Caco-2 (cell line): Measurements from ENCODE around the gene AKAP1. TPM values are rescaled to one million over a fixed set of nuclear protein-coding genes. Genes with fewer than 3 reads are reported as not detected.

Experiments
- BruUV-seq: library from RNA; stranded (reverse); fragments of 400-500 nt; replicated peaks from 2 replicates; lab custom pipeline; 2021; lab: Mats Ljungman, UMichigan
- CTCF ChIA-PET: fragments of 300-600 bp; sonication (Branson Sonifier 250); formaldehyde crosslinking; loops from one replicate; lab custom pipeline; 2022; ENCODE audit warnings: antibody characterized with exemption; lab: Charles Lee
- POLR2A ChIA-PET: fragments of 300-600 bp; sonication (Branson Sonifier 250); formaldehyde crosslinking; loops from one replicate; lab custom pipeline; 2022; ENCODE audit warnings: antibody characterized with exemption; lab: Charles Lee
- DNase-seq, 2 experiments: peaks; one replicate each; pipeline versions ENCODE4 v3.0.0 to v3.0.0-alpha.2; 2020 to 2022
- H3K27me3 ChIP-seq: replicated peaks from 2 replicates; pipeline ENCODE4 v1.6.0; 2011; ENCODE audit warnings: low read length; ENCODE audit not compliant: control insufficient read depth, insufficient read depth
- H3K36me3 ChIP-seq: 2 replicates; pipeline ENCODE4 v1.5.1; 2011; ENCODE audit warnings: low read length; ENCODE audit not compliant: control insufficient read depth, insufficient read depth
- H3K4me1 ChIP-seq: fragments of 250-450 bp; sonication (Bioruptor Pico); 2 replicates; pipeline ENCODE4 v1.5.1; 2020; ENCODE audit warnings: mild to moderate bottlenecking
- H3K4me3 ChIP-seq: 2 replicates; pipeline ENCODE4 v1.5.1; 2011; ENCODE audit warnings: low read depth, mild to moderate bottlenecking, control low read depth, low read length
- H3K9me3 ChIP-seq: fragments of 250-450 bp; sonication (Bioruptor Pico); 2 replicates; pipeline ENCODE4 v1.5.1; 2020; ENCODE audit warnings: mild to moderate bottlenecking, moderate library complexity
- H3K27ac Mint-ChIP-seq: one replicate; pipeline ENCODE4 v1.8.0; 2022; ENCODE audit warnings: mixed read lengths; ENCODE audit not compliant: unreplicated experiment
- H3K27me3 Mint-ChIP-seq: one replicate; pipeline ENCODE4 v1.8.0; 2022; ENCODE audit warnings: mixed read lengths; ENCODE audit not compliant: insufficient read depth, unreplicated experiment
- H3K36me3 Mint-ChIP-seq: one replicate; pipeline ENCODE4 v1.8.0; 2022; ENCODE audit warnings: mild to moderate bottlenecking, mixed read lengths; ENCODE audit not compliant: insufficient read depth, unreplicated experiment
- H3K4me1 Mint-ChIP-seq: one replicate; pipeline ENCODE4 v1.8.0; 2022; ENCODE audit warnings: low read depth, mixed read lengths; ENCODE audit not compliant: unreplicated experiment
- H3K4me3 Mint-ChIP-seq: one replicate; pipeline ENCODE4 v1.8.0; 2022; ENCODE audit warnings: mild to moderate bottlenecking, moderate library complexity, mixed read lengths; ENCODE audit not compliant: unreplicated experiment
- H3K9me3 Mint-ChIP-seq: one replicate; pipeline ENCODE4 v1.8.0; 2022; ENCODE audit warnings: mixed read lengths; ENCODE audit not compliant: unreplicated experiment
- CTCF ChIP-seq, 2 experiments: fragments of 200-600 bp in 1 of 2; IDR thresholded peaks; 1 replicate in 1 of 2; 2 replicates in 1 of 2; pipeline versions ENCODE4 v1.5.1 to v1.8.0; 2011 to 2022; ENCODE audit warnings: antibody characterized with exemption in 1 of 2, control low read depth in 1 of 2, inconsistent platforms in 1 of 2, low read depth in 1 of 2, low read length in 1 of 2, mild to moderate bottlenecking in 1 of 2, moderate library complexity in 1 of 2; ENCODE audit not compliant: insufficient read depth in 1 of 2, severe bottlenecking in 1 of 2, unreplicated experiment in 1 of 2
- intact Hi-C: fragments of 100-400 bp; cut with micrococcal nuclease; formaldehyde crosslinking; loops from one replicate; pipeline ENCODE4 v1.10.0; 2022; ENCODE audit not compliant: unreplicated experiment
- total RNA-seq: library from RNA; stranded (reverse); gene quantifications from 2 replicates; pipeline ENCODE4 v1.2.3, GENCODE V29; 2022

Gene AKAP1
- total RNA-seq, 1 experiment from 2014 or later: 87.1 TPM

GRCh38 chr17:57073626-57074025 lies 11.4 kb upstream of the AKAP1 start:
- no peak overlapping the region for H3K4me3 ChIP-seq
- H3K36me3 ChIP-seq: no peaks in the 10 kb centered on the region
- intact Hi-C loops: no loop called here
- peaks cover 4% of the 10 kb centered on the region for H3K27me3 Mint-ChIP-seq
- DNase-seq: no peak
- no peak overlapping the region for H3K4me3 Mint-ChIP-seq
- H3K4me1 ChIP-seq: no peaks in the 10 kb centered on the region
- no peak for TF ChIP-seq CTCF (IDR thresholded peaks at IDR 0.05; ENCODE audit: insufficient read depth in 1 of 2, low read depth in 1 of 2, low read length in 1 of 2, severe bottlenecking in 1 of 2, unreplicated experiment in 1 of 2)
- no peaks in the 10 kb centered on the region for H3K4me1 Mint-ChIP-seq
- CTCF ChIA-PET: no interaction called here
- H3K9me3 ChIP-seq: no peaks in the 10 kb centered on the region
- H3K9me3 Mint-ChIP-seq: no peaks in the 10 kb centered on the region
- POLR2A ChIA-PET: no interaction called here
- no peak overlapping the region for H3K27ac Mint-ChIP-seq
- BruUV-seq: no TSS peak
- H3K36me3 Mint-ChIP-seq: no peaks in the 10 kb centered on the region
- no peaks in the 10 kb centered on the region for H3K27me3 ChIP-seq

GRCh38 chr17:57075193-57075592 lies 9.9 kb upstream of the AKAP1 start:
- no peaks in the 10 kb centered on the region for H3K9me3 Mint-ChIP-seq
- no peak overlapping the region for H3K4me3 Mint-ChIP-seq
- Histone ChIP-seq H3K4me1 (no peaks in the 10 kb centered on the region), H3K9me3 (no peaks in the 10 kb centered on the region), H3K36me3 (no peaks in the 10 kb centered on the region), H3K27me3 (no peaks in the 10 kb centered on the region), H3K4me3 (no peak overlapping the region)
- POLR2A ChIA-PET: no interaction called here
- CTCF ChIA-PET: interaction anchor here (1.5 kb wide), 1 partner anchor 10 kb away, joined by 3 read pairs; the partner anchor contains the start of gene AKAP1
- DNase-seq: no peak
- peaks cover 4% of the 10 kb centered on the region for H3K27me3 Mint-ChIP-seq
- no peak for TF ChIP-seq CTCF (IDR thresholded peaks at IDR 0.05; ENCODE audit: insufficient read depth in 1 of 2, low read depth in 1 of 2, low read length in 1 of 2, severe bottlenecking in 1 of 2, unreplicated experiment in 1 of 2)
- intact Hi-C loops: no loop called here
- no TSS peak for BruUV-seq
- no peaks in the 10 kb centered on the region for H3K36me3 Mint-ChIP-seq
- no peaks in the 10 kb centered on the region for H3K4me1 Mint-ChIP-seq
- no peak overlapping the region for H3K27ac Mint-ChIP-seq

- ChIA-PET CTCF (interaction anchor here (1.5 kb wide), 1 partner anchor 9 kb away, joined by 3 read pairs; the partner anchor contains the start of gene AKAP1), POLR2A (no interaction called here)
- TF ChIP-seq CTCF (IDR thresholded peaks at IDR 0.05; ENCODE audit: insufficient read depth in 1 of 2, low read depth in 1 of 2, low read length in 1 of 2, severe bottlenecking in 1 of 2, unreplicated experiment in 1 of 2): no peak
- Mint-ChIP-seq H3K27ac (no peak overlapping the region), H3K36me3 (no peaks in the 10 kb centered on the region), H3K9me3 (no peaks in the 10 kb centered on the region), H3K4me3 (no peak overlapping the region), H3K27me3 (peaks cover 4% of the 10 kb centered on the region), H3K4me1 (no peaks in the 10 kb centered on the region)
- no peaks in the 10 kb centered on the region for H3K27me3 ChIP-seq
- no peaks in the 10 kb centered on the region for H3K4me1 ChIP-seq
- H3K9me3 ChIP-seq: no peaks in the 10 kb centered on the region
- no peak overlapping the region for H3K4me3 ChIP-seq
- DNase-seq: no peak
- no TSS peak for BruUV-seq
- intact Hi-C loops: no loop called here
- H3K36me3 ChIP-seq: no peaks in the 10 kb centered on the region
These were observed 9.3 kb upstream of the AKAP1 start for GRCh38 chr17:57075785-57076184.
